Esophagus muscularis mucosa (tissue), 4 donors: Measurements from ENCODE around the gene IMMP1L. TPM values are rescaled to one million over a fixed set of nuclear protein-coding genes. Genes with fewer than 3 reads are reported as not detected.

ENCODE experiments used
- DNase-seq: peaks from one replicate; pipeline ENCODE4 v3.0.0-alpha.2; 2017; ENCODE audit errors: extremely low spot score
- H3K27ac ChIP-seq, 4 donors: fragments of 200-600 bp; sonication (generic); replicated peaks in 1 of 4; 1 replicate in 3 of 4; 2 replicates in 1 of 4; pipeline ENCODE4 v1.5.1; 2016 to 2019; ENCODE audit warnings: mild to moderate bottlenecking in 1 of 4
- H3K27me3 ChIP-seq, 4 donors: fragments of 200-600 bp; sonication (generic); one replicate each; pipeline versions ENCODE4 v1.5.1 to v1.6.0; 2016 to 2019
- H3K36me3 ChIP-seq, 4 donors: fragments of 200-600 bp; sonication (generic); one replicate each; pipeline ENCODE4 v1.5.1; 2016 to 2019
- H3K4me1 ChIP-seq, 4 donors: fragments of 200-600 bp; sonication (generic); one replicate each; pipeline ENCODE4 v1.5.1; 2016 to 2019
- H3K4me3 ChIP-seq, 4 donors: fragments of 200-600 bp; sonication (generic); 1 replicate in 2 of 4; 2 replicates in 2 of 4; pipeline ENCODE4 v1.5.1; 2016 to 2019; ENCODE audit warnings: mild to moderate bottlenecking in 4 of 4, moderate library complexity in 1 of 4
- H3K9me3 ChIP-seq, 4 donors: fragments of 200-600 bp; sonication (generic); 1 replicate in 3 of 4; 2 replicates in 1 of 4; pipeline ENCODE4 v1.5.1; 2016 to 2019
- EP300 ChIP-seq: sonication (generic); formaldehyde crosslinking; IDR thresholded peaks from one replicate; pipeline ENCODE4 v1.6.1; 2017; ENCODE audit warnings: antibody characterized with exemption
- POLR2A ChIP-seq: fragments of 450-650 bp; IDR thresholded peaks from one replicate; pipeline ENCODE4 v1.6.1; 2017; ENCODE audit warnings: antibody characterized with exemption, moderate library complexity, mild to moderate bottlenecking, low read depth
- POLR2AphosphoS5 ChIP-seq, 2 donors: sonication (generic); formaldehyde crosslinking; IDR thresholded peaks; one replicate each; pipeline ENCODE4 v1.6.1; 2017; ENCODE audit warnings: antibody characterized with exemption in 2 of 2
- WGBS: methylation state at CpG from one replicate; pipeline ENCODE4 v1.1.5; 2018; 5-methylcytosine and 5-hydroxymethylcytosine counted together
- intact Hi-C: fragments of 100-400 bp; cut with DNase I; formaldehyde crosslinking; loops from one replicate; pipeline ENCODE4 v1.15.1; 2023
- total RNA-seq, 4 donors: library from RNA; depleted of rRNA; stranded (reverse); fragments of >200 nt; gene quantifications; one replicate each; pipeline versions ENCODE4 v1.1.0 to v1.2.1, GENCODE V29; 2016
- TF ChIP-seq, protein P1 (sequence below), 3 experiments: fragments of 200-600 bp in 2 of 3; fragments of 450-650 bp in 1 of 3; sonication (generic) in 2 of 3; IDR thresholded peaks; one replicate each; pipeline ENCODE4 v1.5.1; 2017 to 2019; ENCODE audit warnings: antibody characterized with exemption in 3 of 3, mild to moderate bottlenecking in 2 of 3, moderate library complexity in 1 of 3

The IMMP1L gene
- total RNA-seq, 4 donors from 2014 or later, result 27.8 to 49.8 (median 40.1) TPM

DNA sequence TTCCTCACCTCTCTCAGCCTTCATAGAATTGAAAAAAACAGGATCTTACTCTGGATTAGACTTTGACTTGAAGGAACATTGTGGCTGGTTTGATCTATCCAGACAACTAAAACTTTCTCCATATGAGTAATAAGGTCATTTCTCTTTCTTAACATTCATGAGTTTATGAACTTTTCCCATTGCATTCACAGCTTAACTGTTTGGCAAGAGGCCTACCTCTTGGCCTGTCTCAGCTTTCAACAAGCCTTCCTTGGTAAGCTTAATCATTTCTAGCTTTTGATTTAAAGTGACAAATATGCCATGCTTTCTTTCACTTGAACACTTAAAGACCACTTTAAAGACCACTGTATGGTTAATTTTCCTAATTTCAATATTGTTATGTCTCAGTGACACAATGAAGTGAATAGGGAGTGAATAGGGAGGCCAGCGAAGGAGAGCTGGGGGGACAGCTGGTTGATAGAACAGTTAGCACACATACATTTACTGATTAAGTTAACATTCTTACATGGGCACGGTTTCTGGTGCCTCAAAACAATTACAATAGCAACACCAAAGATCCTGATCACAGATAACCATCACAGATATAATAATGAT, 17.0 kb downstream of the IMMP1L start:
- H3K4me1 ChIP-seq, result peaks cover 0 to 8% (median 7%) of the 10 kb centered on the region in 4 donors
- no peaks in the 10 kb centered on the region for H3K27me3 ChIP-seq
- H3K9me3 ChIP-seq, result no peaks in the 10 kb centered on the region
- no peak overlapping the region for H3K27ac ChIP-seq
- intact Hi-C loops, result no loop called here
- peaks cover 0 to 5% (median 0%) of the 10 kb centered on the region in 4 donors for H3K36me3 ChIP-seq
- 94% methylated on average over 2 of the region's 2 CpGs for WGBS
- H3K4me3 ChIP-seq, result no peak overlapping the region
- DNase-seq, result no peak
- TF ChIP-seq POLR2A (no peak), EP300 (no peak), POLR2AphosphoS5 (IDR thresholded peaks at IDR 0.05) (no peak)
- TF ChIP-seq, protein P1, sequence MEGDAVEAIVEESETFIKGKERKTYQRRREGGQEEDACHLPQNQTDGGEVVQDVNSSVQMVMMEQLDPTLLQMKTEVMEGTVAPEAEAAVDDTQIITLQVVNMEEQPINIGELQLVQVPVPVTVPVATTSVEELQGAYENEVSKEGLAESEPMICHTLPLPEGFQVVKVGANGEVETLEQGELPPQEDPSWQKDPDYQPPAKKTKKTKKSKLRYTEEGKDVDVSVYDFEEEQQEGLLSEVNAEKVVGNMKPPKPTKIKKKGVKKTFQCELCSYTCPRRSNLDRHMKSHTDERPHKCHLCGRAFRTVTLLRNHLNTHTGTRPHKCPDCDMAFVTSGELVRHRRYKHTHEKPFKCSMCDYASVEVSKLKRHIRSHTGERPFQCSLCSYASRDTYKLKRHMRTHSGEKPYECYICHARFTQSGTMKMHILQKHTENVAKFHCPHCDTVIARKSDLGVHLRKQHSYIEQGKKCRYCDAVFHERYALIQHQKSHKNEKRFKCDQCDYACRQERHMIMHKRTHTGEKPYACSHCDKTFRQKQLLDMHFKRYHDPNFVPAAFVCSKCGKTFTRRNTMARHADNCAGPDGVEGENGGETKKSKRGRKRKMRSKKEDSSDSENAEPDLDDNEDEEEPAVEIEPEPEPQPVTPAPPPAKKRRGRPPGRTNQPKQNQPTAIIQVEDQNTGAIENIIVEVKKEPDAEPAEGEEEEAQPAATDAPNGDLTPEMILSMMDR (IDR thresholded peaks at IDR 0.05), result no peak

DNA sequence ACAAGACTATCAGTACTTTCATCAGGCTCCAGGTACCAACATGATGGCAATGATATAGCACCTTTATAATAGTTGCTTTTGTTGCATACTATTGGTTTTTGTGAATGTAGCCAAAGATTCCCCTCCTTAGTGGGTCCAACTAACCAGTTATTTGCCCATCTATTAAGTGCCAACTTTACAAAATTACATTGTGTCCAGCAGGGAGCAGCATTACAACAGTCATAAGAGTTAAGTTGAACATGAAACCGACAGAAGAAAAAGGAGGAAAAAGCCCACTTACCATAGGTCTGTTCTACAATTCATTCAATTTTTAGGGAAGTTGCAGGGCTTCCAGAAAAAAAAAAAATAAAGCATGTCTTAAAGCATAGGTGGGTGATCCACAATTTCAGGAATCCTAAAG, 21.6 kb downstream of the IMMP1L start:
- H3K27ac ChIP-seq, result no peak overlapping the region
- H3K27me3 ChIP-seq, result no peaks in the 10 kb centered on the region
- no peaks in the 10 kb centered on the region for H3K9me3 ChIP-seq
- TF ChIP-seq POLR2AphosphoS5 (IDR thresholded peaks at IDR 0.05), result no peak
- TF ChIP-seq, protein P1 (IDR thresholded peaks at IDR 0.05), result peak; percentile 25 to 33 (median 29)
- no peak for DNase-seq
- intact Hi-C loops, result no loop called here
- 35% methylated on average over 1 of the region's 1 CpG for WGBS
- H3K36me3 ChIP-seq, result no peaks in the 10 kb centered on the region
- no peak overlapping the region for H3K4me3 ChIP-seq
- H3K4me1 ChIP-seq, result peaks cover 0 to 8% (median 7%) of the 10 kb centered on the region in 4 donors

DNA sequence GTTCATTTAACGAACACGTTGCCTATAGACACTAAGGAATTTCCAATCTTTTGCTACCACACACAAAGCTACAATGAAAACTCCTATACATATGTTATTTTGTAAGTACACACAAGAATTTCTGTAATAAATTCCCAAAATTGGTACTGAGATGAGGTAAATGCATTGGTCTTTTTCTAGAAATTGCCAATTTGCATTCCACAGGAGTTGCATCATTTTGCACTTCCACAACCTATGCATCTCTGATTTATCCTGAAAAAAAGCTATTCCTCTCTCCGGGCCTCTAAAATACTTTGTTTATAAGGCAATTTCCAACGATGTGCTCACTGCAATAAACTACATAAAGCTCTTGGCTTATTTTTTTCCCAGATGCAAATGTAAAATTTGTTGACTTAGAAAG, 24.9 kb downstream of the IMMP1L start:
- Histone ChIP-seq H3K27me3 (no peaks in the 10 kb centered on the region), H3K4me1 (no peaks in the 10 kb centered on the region), H3K9me3 (no peaks in the 10 kb centered on the region), H3K4me3 (no peak overlapping the region), H3K27ac (no peak overlapping the region), H3K36me3 (no peaks in the 10 kb centered on the region)
- DNase-seq, result no peak
- intact Hi-C loops, result no loop called here
- no peak for TF ChIP-seq EP300
- TF ChIP-seq POLR2AphosphoS5 (IDR thresholded peaks at IDR 0.05), result no peak
- no peak for TF ChIP-seq POLR2A
- TF ChIP-seq, protein P1 (IDR thresholded peaks at IDR 0.05), result no peak
- 87% methylated on average over 4 of the region's 4 CpGs for WGBS

DNA sequence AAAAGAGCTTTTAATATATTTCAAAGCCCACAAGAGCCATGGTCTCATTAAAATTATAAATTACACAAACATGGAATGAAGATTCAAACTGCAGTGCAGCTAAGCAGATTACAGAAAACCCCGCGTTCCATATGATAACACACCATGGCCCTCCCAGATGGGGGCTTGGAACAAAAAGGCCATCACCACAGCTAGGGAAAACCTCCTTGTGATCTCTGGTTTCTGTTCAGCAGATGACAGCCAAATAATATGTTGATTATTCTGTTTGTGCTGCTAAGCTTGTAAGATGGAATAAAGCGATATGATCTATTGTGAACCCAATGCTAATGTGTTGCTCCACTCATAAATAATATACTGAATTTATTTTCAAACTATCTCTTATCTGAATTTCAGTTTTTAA, 28.5 kb downstream of the IMMP1L start:
- H3K4me1 ChIP-seq, result no peaks in the 10 kb centered on the region
- no peaks in the 10 kb centered on the region for H3K36me3 ChIP-seq
- TF ChIP-seq POLR2A, result no peak
- TF ChIP-seq EP300, result no peak
- TF ChIP-seq, protein P1 (IDR thresholded peaks at IDR 0.05), result no peak
- no peak for TF ChIP-seq POLR2AphosphoS5 (IDR thresholded peaks at IDR 0.05)
- H3K27me3 ChIP-seq, result no peaks in the 10 kb centered on the region
- H3K27ac ChIP-seq, result no peak overlapping the region
- no peaks in the 10 kb centered on the region for H3K9me3 ChIP-seq
- H3K4me3 ChIP-seq, result no peak overlapping the region
- intact Hi-C loops, result no loop called here
- WGBS, result 93% methylated on average over 3 of the region's 3 CpGs
- no peak for DNase-seq

DNA sequence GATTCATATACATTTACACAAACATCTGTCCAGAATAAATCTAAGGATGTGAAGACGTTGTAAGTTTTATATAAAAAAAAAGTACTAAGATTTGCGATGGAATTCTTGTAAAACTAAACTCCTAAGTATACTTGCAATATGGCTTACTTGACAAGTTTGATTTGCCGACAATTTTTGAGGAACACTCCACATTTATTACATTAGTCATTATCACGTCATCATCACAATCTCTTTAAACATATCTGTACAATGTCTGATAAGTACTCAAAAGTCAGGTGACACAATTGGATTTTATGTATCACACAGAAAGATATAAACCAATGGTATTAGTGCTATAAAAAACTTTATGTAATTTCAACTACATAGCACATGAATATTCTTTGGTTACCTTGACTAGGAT, 30.4 kb downstream of the IMMP1L start:
- intact Hi-C loops, result no loop called here
- Histone ChIP-seq H3K4me3 (no peak overlapping the region), H3K27me3 (no peaks in the 10 kb centered on the region), H3K4me1 (no peaks in the 10 kb centered on the region), H3K9me3 (no peaks in the 10 kb centered on the region), H3K36me3 (no peaks in the 10 kb centered on the region), H3K27ac (no peak overlapping the region)
- TF ChIP-seq, protein P1 (IDR thresholded peaks at IDR 0.05), result no peak
- no peak for TF ChIP-seq POLR2AphosphoS5 (IDR thresholded peaks at IDR 0.05)
- TF ChIP-seq EP300, result no peak
- no peak for TF ChIP-seq POLR2A
- WGBS, result 89% methylated on average over 4 of the region's 4 CpGs
- no peak for DNase-seq
